GM12892 (cell line): ENCODE data around the gene PPP1R3A.

Source experiments
- POLR2AphosphoS5 ChIP-seq: IDR thresholded peaks from 2 replicates; pipeline ENCODE4 v1.6.1; 2011; ENCODE audit warnings: low read depth, low read length, control low read depth
- TAF1 ChIP-seq: IDR thresholded peaks from 2 replicates; pipeline ENCODE4 v1.6.1; 2011; ENCODE audit warnings: low read depth, mild to moderate bottlenecking, control low read depth, low read length, borderline replicate concordance

GRCh38 chr7:113963356-113963755 lies 44.5 kb upstream of the PPP1R3A start:
- TF ChIP-seq TAF1 (no peak), POLR2AphosphoS5 (no peak)
